ENCODE measurements around the gene FLNC. TPM values are rescaled to one million over a fixed set of nuclear protein-coding genes. Genes with fewer than 3 reads are reported as not detected.

FLNC gene
- total RNA-seq, 4 donors from 2014 or later = 21.3 to 234 (median 57.9) TPM

GRCh38 chr7:128865996-128866877, 36.0 kb downstream of the FLNC start:
- in situ Hi-C loops (cut with MboI; ENCODE audit: low pct_ligation_motif_present in 1 of 4, low pct_unique_long_range_greater_than_20kb in 1 of 4, low sequenced_read_pairs in 3 of 4) (loop anchor here in 2 of 4 donors (25.0 kb wide), 2 partner anchors 96 to 254 kb away; no protein-coding TSS in a partner anchor), intact Hi-C loops (cut with DNase I; ENCODE audit: low total_unique reads) (no loop called here)
- no peaks in the 10 kb centered on the region for H3K9me3 ChIP-seq
- peaks cover 8 to 38% (median 30%) of the 10 kb centered on the region in 4 donors for H3K4me1 ChIP-seq
- no peaks in the 10 kb centered on the region for H3K27me3 ChIP-seq
- TF ChIP-seq CTCF (IDR thresholded peaks at IDR 0.05) (no peak), EP300 (IDR thresholded peaks at IDR 0.05; ENCODE audit: low read depth) (no peak), POLR2A (IDR thresholded peaks at IDR 0.05) (no peak), POLR2AphosphoS5 (IDR thresholded peaks at IDR 0.05) (no peak)
- DNase-seq = no peak
- 98% methylated on average over 27 of the region's 27 CpGs; no CpG with 5 or more reads in 1 of the 2 donors for WGBS, 2 donors (ENCODE audit: low coverage in 1 of 2)
- H3K4me3 ChIP-seq = no peak overlapping the region
- no peak overlapping the region for H3K27ac ChIP-seq
- peaks cover 0 to 5% (median 0%) of the 10 kb centered on the region in 4 donors for H3K36me3 ChIP-seq

GRCh38 chr7:128867241-128867640, 37.0 kb downstream of the FLNC start:
- Histone ChIP-seq H3K4me3 (no peak overlapping the region), H3K27me3 (no peaks in the 10 kb centered on the region), H3K27ac (no peak overlapping the region), H3K4me1 (peaks cover 8 to 35% (median 29%) of the 10 kb centered on the region in 4 donors), H3K9me3 (no peaks in the 10 kb centered on the region), H3K36me3 (peaks cover 0 to 5% (median 0%) of the 10 kb centered on the region in 4 donors)
- 84 to 90% methylated on average over 2 to 4 of the region's 4 CpGs for WGBS, 2 donors (ENCODE audit: low coverage in 1 of 2)
- TF ChIP-seq CTCF (IDR thresholded peaks at IDR 0.05) = no peak
- TF ChIP-seq EP300 (IDR thresholded peaks at IDR 0.05; ENCODE audit: low read depth) = no peak
- TF ChIP-seq POLR2A (IDR thresholded peaks at IDR 0.05) = no peak
- no peak for TF ChIP-seq POLR2AphosphoS5 (IDR thresholded peaks at IDR 0.05)
- no peak for DNase-seq
- intact Hi-C loops (cut with DNase I; ENCODE audit: low total_unique reads) = no loop called here
- in situ Hi-C loops (cut with MboI; ENCODE audit: low pct_ligation_motif_present in 1 of 4, low pct_unique_long_range_greater_than_20kb in 1 of 4, low sequenced_read_pairs in 3 of 4) = loop anchor here in 2 of 4 donors (25.0 kb wide), 2 partner anchors 95 to 255 kb away; no protein-coding TSS in a partner anchor

GRCh38 chr7:128867842-128868623, 37.8 kb downstream of the FLNC start:
- peaks cover 8 to 33% (median 28%) of the 10 kb centered on the region in 4 donors for H3K4me1 ChIP-seq
- 20 to 70% methylated on average over 1 to 11 of the region's 11 CpGs for WGBS, 2 donors (ENCODE audit: low coverage in 1 of 2)
- in situ Hi-C loops (cut with MboI; ENCODE audit: low pct_ligation_motif_present in 1 of 4, low pct_unique_long_range_greater_than_20kb in 1 of 4, low sequenced_read_pairs in 3 of 4) (loop anchor here in 2 of 4 donors (25.0 kb wide), 2 partner anchors 94 to 256 kb away; no protein-coding TSS in a partner anchor), intact Hi-C loops (cut with DNase I; ENCODE audit: low total_unique reads) (no loop called here)
- peak overlapping the region in 1 of 4 donors; percentile 82 for H3K27ac ChIP-seq
- peak; percentile 8 for TF ChIP-seq POLR2A (IDR thresholded peaks at IDR 0.05)
- no peak for TF ChIP-seq EP300 (IDR thresholded peaks at IDR 0.05; ENCODE audit: low read depth)
- H3K36me3 ChIP-seq = peaks cover 0 to 5% (median 0%) of the 10 kb centered on the region in 4 donors
- no peak overlapping the region for H3K4me3 ChIP-seq
- no peaks in the 10 kb centered on the region for H3K9me3 ChIP-seq
- no peaks in the 10 kb centered on the region for H3K27me3 ChIP-seq
- DNase-seq = peak; percentile 33

GRCh38 chr7:128868624-128869137, 38.5 kb downstream of the FLNC start:
- in situ Hi-C loops (cut with MboI; ENCODE audit: low pct_ligation_motif_present in 1 of 4, low pct_unique_long_range_greater_than_20kb in 1 of 4, low sequenced_read_pairs in 3 of 4) = loop anchor here in 2 of 4 donors (25.0 kb wide), 2 partner anchors 94 to 256 kb away; no protein-coding TSS in a partner anchor
- intact Hi-C loops (cut with DNase I; ENCODE audit: low total_unique reads) = no loop called here
- peak overlapping the region; percentile 49 to 82 (median 64) for H3K27ac ChIP-seq

More at GRCh38 chr7:128868624-128869137, 38.5 kb downstream of the FLNC start:
- TF ChIP-seq EP300 (IDR thresholded peaks at IDR 0.05; ENCODE audit: low read depth) (no peak), POLR2A (IDR thresholded peaks at IDR 0.05) (no peak), POLR2AphosphoS5 (IDR thresholded peaks at IDR 0.05) (no peak), CTCF (IDR thresholded peaks at IDR 0.05) (peak in 1 of 5 experiments; percentile 1)
- Histone ChIP-seq H3K9me3 (no peaks in the 10 kb centered on the region), H3K4me1 (peaks cover 8 to 28% (median 23%) of the 10 kb centered on the region in 4 donors), H3K36me3 (peaks cover 0 to 5% (median 0%) of the 10 kb centered on the region in 4 donors), H3K27me3 (no peaks in the 10 kb centered on the region), H3K4me3 (peak overlapping the region; percentile 45 to 78 (median 64))
- 36% methylated on average over 11 of the region's 13 CpGs; no CpG with 5 or more reads in 1 of the 2 donors for WGBS, 2 donors (ENCODE audit: low coverage in 1 of 2)
- DNase-seq = no peak
